ENCODE results near the gene XIRP2. TPM values are rescaled to one million over a fixed set of nuclear protein-coding genes. Genes with fewer than 3 reads are reported as not detected.

XIRP2 gene
- total RNA-seq, 6 experiments from 2014 or later: 0.05 to 2.0 (median 0.19) TPM

- 55% methylated on average over 2 of the region's 2 CpGs for WGBS (ENCODE audit: insufficient coverage, low coverage, low lambda C conversion rate, missing lambda C conversion rate)
- TF ChIP-seq CTCF (IDR thresholded peaks at IDR 0.05) (no peak), POLR2A (IDR thresholded peaks at IDR 0.05) (no peak)
- H3K4me3 ChIP-seq: no peak overlapping the region
- H3K27ac ChIP-seq: no peak overlapping the region
- H3K4me1 ChIP-seq: no peaks in the 10 kb centered on the region
- ATAC-seq (no peak), DNase-seq (no peak)
- intact Hi-C loops (cut with DNase I): no loop called here
- no peaks in the 10 kb centered on the region for H3K27me3 ChIP-seq
- no peaks in the 10 kb centered on the region for H3K36me3 ChIP-seq
- no peaks in the 10 kb centered on the region for H3K9me3 ChIP-seq
These were observed 245.3 kb downstream of the XIRP2 start for GRCh38 chr2:167133614-167134013.

- TF ChIP-seq POLR2A (IDR thresholded peaks at IDR 0.05): no peak
- TF ChIP-seq CTCF (IDR thresholded peaks at IDR 0.05): no peak
- H3K27me3 ChIP-seq: no peaks in the 10 kb centered on the region
- no peak overlapping the region for H3K4me3 ChIP-seq
These were observed 246.2 kb downstream of the XIRP2 start for GRCh38 chr2:167134381-167135072.

DNA sequence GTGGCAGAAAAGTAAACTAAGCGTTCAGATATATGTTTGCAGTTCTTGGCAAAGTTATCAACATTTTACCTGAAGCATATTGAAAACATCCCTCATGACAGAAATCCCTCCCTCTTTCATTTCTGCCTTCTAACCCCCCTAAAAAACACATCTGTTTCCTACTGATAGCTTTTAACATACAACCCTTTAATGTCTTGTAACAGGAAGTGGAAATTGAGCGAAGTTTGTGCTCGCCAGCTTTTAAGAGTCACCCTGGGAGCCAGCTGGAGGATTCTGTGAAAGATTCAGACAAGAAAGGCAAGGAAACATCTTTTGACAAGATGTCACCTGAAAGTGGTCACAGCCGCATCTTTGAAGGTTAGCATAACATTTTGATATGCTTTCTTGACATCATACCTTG is 247.4 kb downstream of the XIRP2 start:
- WGBS (ENCODE audit: insufficient coverage, low coverage, low lambda C conversion rate, missing lambda C conversion rate): 23% methylated on average over 4 of the region's 4 CpGs
- intact Hi-C loops (cut with DNase I): no loop called here
- no peak for TF ChIP-seq CTCF (IDR thresholded peaks at IDR 0.05)
- no peak for ATAC-seq
- Histone ChIP-seq H3K4me3 (no peak overlapping the region), H3K9me3 (no peaks in the 10 kb centered on the region), H3K27ac (no peak overlapping the region), H3K4me1 (no peaks in the 10 kb centered on the region), H3K36me3 (no peaks in the 10 kb centered on the region), H3K27me3 (no peaks in the 10 kb centered on the region)
- no peak for DNase-seq

More at GRCh38 chr2:167134381-167135072, 246.2 kb downstream of the XIRP2 start:
- ATAC-seq (no peak), DNase-seq (no peak)
- H3K27ac ChIP-seq: no peak overlapping the region
- H3K4me1 ChIP-seq: no peaks in the 10 kb centered on the region
- intact Hi-C loops (cut with DNase I): no loop called here
- H3K36me3 ChIP-seq: no peaks in the 10 kb centered on the region
- H3K9me3 ChIP-seq: no peaks in the 10 kb centered on the region
- 59% methylated on average over 6 of the region's 6 CpGs for WGBS (ENCODE audit: insufficient coverage, low coverage, low lambda C conversion rate, missing lambda C conversion rate)

- Histone ChIP-seq H3K9me3 (no peaks in the 10 kb centered on the region), H3K4me1 (no peaks in the 10 kb centered on the region), H3K27me3 (no peaks in the 10 kb centered on the region), H3K36me3 (no peaks in the 10 kb centered on the region), H3K27ac (no peak overlapping the region), H3K4me3 (no peak overlapping the region)
- WGBS (ENCODE audit: insufficient coverage, low coverage, low lambda C conversion rate, missing lambda C conversion rate): 51% methylated on average over 5 of the region's 5 CpGs
- intact Hi-C loops (cut with DNase I): no loop called here
- TF ChIP-seq POLR2A (IDR thresholded peaks at IDR 0.05) (no peak), CTCF (IDR thresholded peaks at IDR 0.05) (no peak)
- DNase-seq (no peak), ATAC-seq (no peak)
These were observed 248.8 kb downstream of the XIRP2 start for GRCh38 chr2:167136879-167137596.
